Measurements from ENCODE around the gene STAM. TPM values are rescaled to one million over a fixed set of nuclear protein-coding genes. Genes with fewer than 3 reads are reported as not detected.

The STAM gene
- total RNA-seq, 2 donors from 2014 or later = 16.5 to 16.8 TPM

DNA sequence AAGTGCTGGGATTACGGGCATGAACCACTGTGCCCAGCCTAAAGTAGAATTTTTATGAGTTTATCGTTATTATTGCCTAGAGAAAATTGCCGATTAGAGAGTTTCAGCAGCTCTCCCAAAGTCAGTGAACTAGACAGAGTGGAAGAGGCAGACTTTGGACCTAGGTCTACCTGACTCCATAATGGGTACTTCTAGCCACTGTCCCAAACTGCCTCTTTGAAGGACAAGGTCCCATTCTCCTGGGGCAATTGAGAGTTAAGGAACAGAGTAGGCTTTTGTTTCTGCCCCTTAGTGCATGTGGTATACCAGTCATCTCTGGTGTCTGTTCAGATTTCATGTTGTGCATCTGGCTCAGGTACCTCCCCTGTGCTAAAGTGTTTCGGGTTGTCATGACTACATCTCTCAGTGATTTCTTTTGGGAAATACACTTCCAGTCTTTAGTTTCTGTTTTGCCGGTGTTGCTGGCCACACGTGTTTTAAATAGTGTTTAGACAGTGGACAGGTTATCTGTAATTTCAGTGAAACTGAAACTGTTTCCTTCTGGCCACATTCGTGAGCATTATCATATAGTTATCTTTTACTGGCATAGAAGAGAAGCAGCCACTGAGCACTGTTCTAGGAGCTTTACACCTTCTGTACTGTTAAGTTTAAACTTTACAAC lies 112.7 kb downstream of the STAM start:
- Histone ChIP-seq H3K4me3 (peak overlapping the region; percentile 16), H3K9ac (ENCODE audit: low read depth in 2 of 2, low read length in 2 of 2) (peak overlapping the region in 1 of 2 donors; percentile 46), H3K27me3 (no peaks in the 10 kb centered on the region), H3K27ac (peak overlapping the region; percentile 92), H3K36me3 (no peaks in the 10 kb centered on the region), H3K4me1 (no peaks in the 10 kb centered on the region), H3K9me3 (no peaks in the 10 kb centered on the region)
- intact Hi-C loops (cut with DNase I) = no loop called here
- no peak for TF ChIP-seq CTCF (IDR thresholded peaks at IDR 0.05)
- peak; percentile 58 for DNase-seq

- H3K9me3 ChIP-seq = no peaks in the 10 kb centered on the region
- intact Hi-C loops (cut with DNase I) = no loop called here
- no peaks in the 10 kb centered on the region for H3K36me3 ChIP-seq
- no peak for TF ChIP-seq CTCF (IDR thresholded peaks at IDR 0.05)
- H3K9ac ChIP-seq (ENCODE audit: low read depth in 2 of 2, low read length in 2 of 2) = peak overlapping the region in 1 of 2 donors; percentile 29
- no peak for DNase-seq
- H3K4me1 ChIP-seq = no peaks in the 10 kb centered on the region
- H3K4me3 ChIP-seq = no peak overlapping the region
- no peaks in the 10 kb centered on the region for H3K27me3 ChIP-seq
- H3K27ac ChIP-seq = peak overlapping the region; percentile 92
Measured at GRCh38 chr10:17758200-17758599, 114.2 kb downstream of the STAM start.

GRCh38 chr10:17758896-17759295 lies 114.9 kb downstream of the STAM start:
- Histone ChIP-seq H3K27me3 (no peaks in the 10 kb centered on the region), H3K4me1 (no peaks in the 10 kb centered on the region), H3K36me3 (no peaks in the 10 kb centered on the region), H3K27ac (peak overlapping the region; percentile 92), H3K4me3 (no peak overlapping the region), H3K9me3 (no peaks in the 10 kb centered on the region), H3K9ac (ENCODE audit: low read depth in 2 of 2, low read length in 2 of 2) (peak overlapping the region in 1 of 2 donors; percentile 15)
- no peak for TF ChIP-seq CTCF (IDR thresholded peaks at IDR 0.05)
- intact Hi-C loops (cut with DNase I) = no loop called here
- DNase-seq = no peak

DNA sequence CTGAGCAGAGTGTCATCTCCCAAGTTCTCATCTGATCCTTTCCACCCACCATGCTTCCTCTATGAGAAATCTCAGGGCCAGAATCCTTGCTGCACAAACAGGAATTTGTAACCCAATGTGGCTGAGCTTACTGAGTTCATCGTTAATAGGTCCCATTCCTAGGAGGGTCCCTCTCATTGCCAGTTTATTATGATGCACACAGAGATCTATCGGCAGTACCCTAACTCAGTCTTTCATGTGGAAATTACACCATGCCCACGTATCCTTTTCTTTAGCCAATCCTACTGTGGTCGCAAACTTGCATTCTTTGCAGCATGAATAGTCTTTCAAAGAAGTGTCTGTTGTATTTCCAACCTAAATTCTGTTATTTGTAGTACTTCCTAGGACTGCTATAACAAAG lies 120.2 kb downstream of the STAM start:
- intact Hi-C loops (cut with DNase I) = loop anchor here (5.0 kb wide), 1 partner anchor 33 kb away; no protein-coding TSS in a partner anchor

GRCh38 chr10:17765602-17766001 lies 121.7 kb downstream of the STAM start:
- no peaks in the 10 kb centered on the region for H3K36me3 ChIP-seq

More for the DNA sequence above, 120.2 kb downstream of the STAM start:
- H3K4me1 ChIP-seq = no peaks in the 10 kb centered on the region
- DNase-seq = no peak
- no peaks in the 10 kb centered on the region for H3K36me3 ChIP-seq
- H3K9me3 ChIP-seq = no peaks in the 10 kb centered on the region
- H3K27ac ChIP-seq = no peak overlapping the region
- no peaks in the 10 kb centered on the region for H3K27me3 ChIP-seq
- no peak overlapping the region for H3K9ac ChIP-seq (ENCODE audit: low read depth in 2 of 2, low read length in 2 of 2)
- no peak for TF ChIP-seq CTCF (IDR thresholded peaks at IDR 0.05)
- H3K4me3 ChIP-seq = no peak overlapping the region

More at GRCh38 chr10:17765602-17766001, 121.7 kb downstream of the STAM start:
- Histone ChIP-seq H3K9me3 (no peaks in the 10 kb centered on the region), H3K9ac (ENCODE audit: low read depth in 2 of 2, low read length in 2 of 2) (no peak overlapping the region), H3K4me3 (no peak overlapping the region), H3K27me3 (no peaks in the 10 kb centered on the region), H3K4me1 (no peaks in the 10 kb centered on the region), H3K27ac (no peak overlapping the region)
- DNase-seq = no peak
- TF ChIP-seq CTCF (IDR thresholded peaks at IDR 0.05) = no peak
- intact Hi-C loops (cut with DNase I) = no loop called here

Other genes starting within 250 kb of the STAM start
- 1 to 10 TPM in 1 of 2 donors, under 1 TPM in 1; 0.94 to 3.5 TPM for gene ST8SIA6, start 189.6 kb upstream of the STAM start, total RNA-seq
- 10 to 100 TPM in 1 of 2 donors, 1 to 10 TPM in 1; 3.4 to 16.6 TPM for gene HACD1, start 26.8 kb upstream of the STAM start, total RNA-seq
- 10 to 100 TPM; 16.6 to 57.4 TPM for gene TMEM236, start 108.0 kb downstream of the STAM start, total RNA-seq
- gene MRC1, start 165.2 kb downstream of the STAM start, total RNA-seq = 10 to 100 TPM in 1 of 2 donors, 1 to 10 TPM in 1; 9.2 to 19.2 TPM